Right lobe of liver (tissue), 4 donors: Measurements from ENCODE around the gene GRIP1.

Source experiments
- CTCF ChIP-seq, 4 donors: fragments of 200-600 bp in 3 of 4; fragments of 450-650 bp in 1 of 4; IDR thresholded peaks; one replicate each; pipeline versions ENCODE4 v1.5.1 to v1.8.0; 2016 to 2022; ENCODE audit warnings: antibody characterized with exemption in 4 of 4, mild to moderate bottlenecking in 2 of 4
- POLR2A ChIP-seq: fragments of 450-650 bp; IDR thresholded peaks from one replicate; pipeline ENCODE4 v1.6.1; 2017; ENCODE audit warnings: antibody characterized with exemption, mild to moderate bottlenecking
- donor health status: DM: no; HTN: no; CAD: no.
- donor health status: DM: no; HTN: no; CAD: no.
- donor health status: DM: no; HTN: yes; CAD: no.

- TF ChIP-seq POLR2A (no peak), CTCF (IDR thresholded peaks at IDR 0.05) (no peak)
Observed at GRCh38 chr12:66497008-66497897, 181.6 kb downstream of the GRIP1 start.
